Putamen (tissue), 1 donor: ENCODE measurements around the gene UGT2B28.
"Not testable (repeated sequence)": the region's sequence is repeated elsewhere in the genome, so short reads cannot be mapped to it uniquely, and the experiment has no call there.

Experiments used
- DNase-seq: peaks from one replicate; pipeline ENCODE4 v3.0.0-alpha.2; 2016; ENCODE audit warnings: low spot score

The UGT2B28 gene

GRCh38 chr4:69343558-69344420 lies 63.5 kb downstream of the UGT2B28 start:
- DNase-seq: not testable (repeated sequence)
